ENCODE results near the gene SRBD1.

The SRBD1 gene

DNA sequence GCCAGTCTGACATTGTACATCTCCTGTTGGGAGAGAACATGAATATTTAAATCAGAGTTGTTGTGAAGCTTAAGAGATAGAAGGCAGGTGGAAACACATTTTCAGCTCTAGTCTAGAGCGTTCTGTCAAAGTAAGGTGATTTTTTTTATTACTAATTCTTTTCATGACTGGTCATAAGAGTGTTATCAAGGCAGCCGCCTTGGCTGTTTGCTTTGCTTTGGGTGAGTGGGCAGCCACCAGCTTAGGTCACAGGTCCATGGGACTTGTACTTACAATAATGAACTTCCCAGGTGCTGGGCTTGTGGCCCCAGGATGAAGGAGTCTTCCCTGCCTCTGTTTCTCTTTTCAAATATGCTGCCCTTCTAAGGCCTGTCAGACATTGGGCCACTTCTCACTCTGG lies 256.3 kb downstream of the SRBD1 start:
- TF ChIP-seq, protein P1, sequence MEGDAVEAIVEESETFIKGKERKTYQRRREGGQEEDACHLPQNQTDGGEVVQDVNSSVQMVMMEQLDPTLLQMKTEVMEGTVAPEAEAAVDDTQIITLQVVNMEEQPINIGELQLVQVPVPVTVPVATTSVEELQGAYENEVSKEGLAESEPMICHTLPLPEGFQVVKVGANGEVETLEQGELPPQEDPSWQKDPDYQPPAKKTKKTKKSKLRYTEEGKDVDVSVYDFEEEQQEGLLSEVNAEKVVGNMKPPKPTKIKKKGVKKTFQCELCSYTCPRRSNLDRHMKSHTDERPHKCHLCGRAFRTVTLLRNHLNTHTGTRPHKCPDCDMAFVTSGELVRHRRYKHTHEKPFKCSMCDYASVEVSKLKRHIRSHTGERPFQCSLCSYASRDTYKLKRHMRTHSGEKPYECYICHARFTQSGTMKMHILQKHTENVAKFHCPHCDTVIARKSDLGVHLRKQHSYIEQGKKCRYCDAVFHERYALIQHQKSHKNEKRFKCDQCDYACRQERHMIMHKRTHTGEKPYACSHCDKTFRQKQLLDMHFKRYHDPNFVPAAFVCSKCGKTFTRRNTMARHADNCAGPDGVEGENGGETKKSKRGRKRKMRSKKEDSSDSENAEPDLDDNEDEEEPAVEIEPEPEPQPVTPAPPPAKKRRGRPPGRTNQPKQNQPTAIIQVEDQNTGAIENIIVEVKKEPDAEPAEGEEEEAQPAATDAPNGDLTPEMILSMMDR (IDR thresholded peaks at IDR 0.05; ENCODE audit: low read depth, low read length, missing control alignments): no peak

DNA sequence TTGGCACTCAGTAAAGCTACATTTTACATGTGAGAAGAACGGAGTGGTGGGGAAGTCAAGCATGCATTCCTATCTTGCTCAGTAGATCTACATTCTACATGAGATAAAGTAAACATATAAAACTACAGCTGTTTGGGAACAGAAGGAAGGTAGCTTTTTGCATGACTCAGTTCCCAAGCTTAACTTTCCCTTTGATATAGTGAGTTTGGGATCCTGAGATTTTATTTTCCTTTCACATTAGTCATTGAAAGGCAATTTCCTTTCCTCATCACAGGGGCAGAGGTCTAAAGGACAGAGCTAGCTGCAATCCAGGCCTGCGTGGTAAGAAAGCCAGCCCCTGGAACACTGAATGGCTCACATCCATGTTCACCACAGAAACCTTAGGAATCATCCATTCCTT lies 257.2 kb downstream of the SRBD1 start:
- H3K4me3 ChIP-seq (ENCODE audit: low read depth, low read length): no peak overlapping the region
- no peak for DNase-seq (ENCODE audit: low read depth)
- TF ChIP-seq, protein P1 (IDR thresholded peaks at IDR 0.05; ENCODE audit: low read depth, low read length, missing control alignments): no peak

More for the DNA sequence above, 256.3 kb downstream of the SRBD1 start:
- no peak overlapping the region for H3K4me3 ChIP-seq (ENCODE audit: low read depth, low read length)
- DNase-seq (ENCODE audit: low read depth): no peak

DNA sequence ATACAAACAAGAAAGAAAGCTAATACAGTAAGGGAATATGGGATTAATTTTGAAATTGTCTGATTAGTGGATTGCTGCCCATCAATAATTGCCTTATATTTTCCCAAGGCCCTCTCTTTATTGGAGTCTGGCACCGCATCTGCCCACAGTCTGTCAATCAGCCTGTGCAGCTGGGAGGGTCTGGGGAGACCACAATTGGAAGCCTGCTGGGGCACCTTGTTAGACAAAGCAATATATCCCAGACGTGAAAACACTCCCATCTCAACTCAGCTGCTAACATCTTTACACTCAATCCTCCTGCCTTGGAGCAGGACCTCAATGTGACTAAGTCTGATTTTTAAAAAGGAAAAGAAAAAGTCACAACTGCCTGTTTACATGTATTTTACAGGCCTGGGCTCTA lies 258.6 kb downstream of the SRBD1 start:
- TF ChIP-seq, protein P1 (IDR thresholded peaks at IDR 0.05; ENCODE audit: low read depth, low read length, missing control alignments): no peak
- no peak for DNase-seq (ENCODE audit: low read depth)
- no peak overlapping the region for H3K4me3 ChIP-seq (ENCODE audit: low read depth, low read length)

DNA sequence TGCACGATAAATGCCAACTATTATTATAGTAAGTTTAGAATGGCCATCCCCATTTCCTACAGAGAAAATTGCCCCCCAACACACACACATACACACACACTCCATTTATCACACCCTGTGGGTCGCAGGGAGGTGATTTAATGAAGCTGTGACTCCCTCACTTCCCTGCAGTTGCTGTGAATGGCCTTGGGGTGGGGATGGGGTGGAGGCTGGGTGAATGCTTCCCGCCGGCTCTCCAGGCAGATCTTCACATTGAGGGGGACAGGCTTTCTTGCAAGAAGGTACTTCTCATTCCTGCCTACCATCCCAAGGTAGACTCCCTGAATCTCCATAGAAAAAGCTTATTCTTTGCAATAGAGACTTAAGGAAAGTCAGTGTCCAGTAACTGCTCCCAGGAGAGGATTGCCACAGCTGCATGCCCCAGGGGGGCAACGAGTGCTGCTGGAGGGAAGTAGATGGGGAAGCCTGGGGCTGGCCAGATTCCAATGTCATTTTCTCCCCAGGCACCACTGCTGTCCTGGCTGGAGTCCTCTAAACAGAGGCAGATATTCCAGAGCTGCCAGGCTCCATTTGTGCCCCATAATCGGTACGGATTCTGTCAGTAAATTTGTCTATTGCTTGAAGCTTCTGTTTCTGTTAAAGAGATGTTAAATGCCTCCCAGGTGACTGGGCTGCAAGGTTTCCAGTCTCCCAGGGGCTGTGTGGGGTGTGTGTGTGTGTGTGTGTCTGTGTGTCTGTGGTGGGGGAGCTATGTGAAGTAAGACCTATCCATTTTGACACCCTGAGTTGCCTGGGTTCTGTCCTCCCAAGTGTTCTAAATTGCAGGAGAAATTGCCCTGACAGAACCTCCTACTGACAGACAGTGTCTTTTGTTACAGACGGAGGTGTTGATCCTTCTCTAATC lies 265.5 kb downstream of the SRBD1 start:
- DNase-seq (ENCODE audit: low read depth): no peak
- no peak overlapping the region for H3K4me3 ChIP-seq (ENCODE audit: low read depth, low read length)
- TF ChIP-seq, protein P1 (IDR thresholded peaks at IDR 0.05; ENCODE audit: low read depth, low read length, missing control alignments): no peak

DNA sequence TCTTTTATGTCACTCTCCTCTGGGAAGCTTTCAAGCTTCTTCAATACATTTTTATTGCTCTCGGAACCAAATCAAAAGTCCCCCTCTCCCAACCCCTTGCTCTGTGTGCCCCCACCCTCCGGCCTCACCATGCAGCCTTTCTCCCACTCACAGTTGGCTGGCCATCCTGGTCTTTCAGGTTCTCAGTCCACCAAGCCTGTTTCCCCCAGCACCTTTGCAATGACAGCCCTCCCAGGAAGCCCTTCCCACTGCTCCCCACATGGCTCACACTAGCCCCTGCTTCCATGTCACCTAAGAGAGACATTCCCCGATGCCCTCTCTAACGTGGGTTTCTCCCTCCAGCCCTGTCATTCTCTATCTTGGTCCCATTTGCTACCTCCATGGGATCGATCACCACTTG lies 266.6 kb downstream of the SRBD1 start:
- no peak for DNase-seq (ENCODE audit: low read depth)
- no peak overlapping the region for H3K4me3 ChIP-seq (ENCODE audit: low read depth, low read length)
- TF ChIP-seq, protein P1 (IDR thresholded peaks at IDR 0.05; ENCODE audit: low read depth, low read length, missing control alignments): no peak

DNA sequence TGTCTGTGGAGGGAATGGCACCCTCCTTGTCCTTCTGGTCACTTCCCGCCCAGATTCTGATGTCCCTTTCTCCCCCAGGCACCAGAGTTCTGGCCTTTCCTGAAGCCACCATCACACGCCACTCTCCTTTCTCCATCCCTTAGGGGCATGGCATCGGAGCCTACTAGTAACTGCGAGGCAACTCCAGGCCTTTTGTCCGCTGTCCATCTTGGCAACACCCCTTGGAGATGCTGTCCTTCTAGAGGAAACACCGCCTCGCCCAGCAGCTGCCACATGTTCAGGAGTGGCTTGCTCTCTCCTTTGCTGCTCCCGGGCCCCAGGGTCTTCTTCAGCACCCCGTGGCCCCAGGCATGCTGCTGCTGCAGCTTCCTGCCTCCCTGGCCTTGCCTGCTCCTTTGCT lies 267.0 kb downstream of the SRBD1 start:
- no peak overlapping the region for H3K4me3 ChIP-seq (ENCODE audit: low read depth, low read length)
- DNase-seq (ENCODE audit: low read depth): no peak
- TF ChIP-seq, protein P1 (IDR thresholded peaks at IDR 0.05; ENCODE audit: low read depth, low read length, missing control alignments): no peak

Data from GM12864 (cell line).